Mucosa of stomach (tissue), 1 donor: ENCODE data around the gene SAP30L.

Experiments
- H3K27me3 ChIP-seq: one replicate; pipeline ENCODE4 v1.7.0; 2013; ENCODE audit warnings: mild to moderate bottlenecking, low read length; ENCODE audit not compliant: control insufficient read depth, insufficient read depth
- H3K36me3 ChIP-seq: one replicate; pipeline ENCODE4 v1.7.0; 2013; ENCODE audit warnings: low read length; ENCODE audit not compliant: control insufficient read depth, insufficient read depth
- H3K4me1 ChIP-seq: one replicate; pipeline ENCODE4 v1.7.0; 2013; ENCODE audit warnings: mild to moderate bottlenecking, low read length; ENCODE audit not compliant: control insufficient read depth, insufficient read depth
- H3K4me3 ChIP-seq: one replicate; pipeline ENCODE4 v1.7.0; 2013; ENCODE audit warnings: low read length
- H3K9ac ChIP-seq: one replicate; pipeline ENCODE4 v1.7.0; 2013; ENCODE audit warnings: mild to moderate bottlenecking, low read length, moderate library complexity
- H3K9me3 ChIP-seq: one replicate; pipeline ENCODE4 v1.7.0; 2013; ENCODE audit warnings: mild to moderate bottlenecking, low read length, moderate library complexity; ENCODE audit not compliant: control insufficient read depth
- donor health status: Pancreatic carcinoma.

SAP30L gene

DNA sequence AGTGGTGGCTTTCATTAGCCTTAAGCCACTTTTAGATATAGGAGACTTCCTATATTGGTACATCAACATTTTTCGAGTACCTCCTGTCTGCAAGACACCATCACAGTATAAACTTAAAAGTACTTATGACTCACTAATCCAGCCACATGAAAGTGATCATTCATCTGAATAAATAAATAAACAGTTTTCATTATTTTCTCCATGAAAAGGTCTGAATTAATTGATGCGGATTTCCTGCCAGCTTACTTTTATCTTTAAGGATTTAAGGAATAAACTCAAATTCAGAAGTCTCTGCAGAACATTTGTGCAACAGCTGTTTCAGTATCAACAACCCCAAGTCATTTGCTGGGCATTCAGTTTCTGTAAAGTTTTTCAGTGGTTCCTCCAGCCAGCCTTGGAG, 4.0 kb downstream of the SAP30L start:
- Histone ChIP-seq H3K4me3 (no peak overlapping the region), H3K36me3 (no peaks in the 10 kb centered on the region), H3K9ac (no peak overlapping the region), H3K27me3 (no peaks in the 10 kb centered on the region), H3K4me1 (peaks cover 19% of the 10 kb centered on the region), H3K9me3 (no peaks in the 10 kb centered on the region)

DNA sequence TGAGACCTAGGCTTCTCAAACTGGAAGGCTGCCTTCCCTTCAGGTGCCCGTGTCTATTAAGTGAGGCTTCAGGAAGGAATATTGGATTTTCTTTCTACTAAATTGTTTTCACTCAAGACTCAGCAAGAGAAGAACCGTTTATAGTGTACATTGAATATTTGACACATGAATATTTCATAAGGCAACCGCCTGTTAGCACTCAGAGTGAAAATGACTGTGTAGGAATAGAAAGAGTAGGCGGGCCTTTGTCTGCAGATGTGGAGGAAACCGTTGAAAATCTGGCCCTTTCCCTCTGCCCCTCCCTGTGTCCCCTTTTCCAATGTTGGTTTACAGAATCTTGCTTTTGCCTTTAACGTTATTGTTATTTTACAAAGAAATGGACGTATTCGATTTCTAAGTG, 6.2 kb downstream of the SAP30L start:
- no peaks in the 10 kb centered on the region for H3K9me3 ChIP-seq
- H3K4me1 ChIP-seq = peaks cover 16% of the 10 kb centered on the region
- no peak overlapping the region for H3K9ac ChIP-seq
- no peak overlapping the region for H3K4me3 ChIP-seq
- H3K27me3 ChIP-seq = no peaks in the 10 kb centered on the region
- no peaks in the 10 kb centered on the region for H3K36me3 ChIP-seq

DNA sequence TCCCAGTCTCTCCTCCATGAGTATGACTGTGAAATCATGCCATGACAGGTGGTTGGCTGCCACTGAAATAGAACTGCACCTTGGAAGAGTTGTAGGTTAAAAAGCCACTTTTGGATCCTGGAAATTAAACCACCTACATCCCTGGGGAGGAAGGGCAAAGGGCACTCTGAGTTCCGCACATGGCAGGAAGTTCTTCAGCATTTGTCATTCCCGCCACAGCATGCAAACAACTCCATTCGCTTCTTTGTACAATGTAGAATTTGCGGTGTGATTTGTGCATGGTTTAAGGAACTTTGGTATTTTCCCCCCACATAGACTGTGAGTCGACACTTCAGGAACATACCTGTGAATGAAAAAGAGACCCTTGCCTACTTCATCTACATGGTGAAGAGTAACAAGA, 9.8 kb downstream of the SAP30L start:
- no peaks in the 10 kb centered on the region for H3K36me3 ChIP-seq
- H3K27me3 ChIP-seq = no peaks in the 10 kb centered on the region
- H3K9ac ChIP-seq = no peak overlapping the region
- H3K4me3 ChIP-seq = no peak overlapping the region
- H3K9me3 ChIP-seq = no peaks in the 10 kb centered on the region
- H3K4me1 ChIP-seq = no peaks in the 10 kb centered on the region

DNA sequence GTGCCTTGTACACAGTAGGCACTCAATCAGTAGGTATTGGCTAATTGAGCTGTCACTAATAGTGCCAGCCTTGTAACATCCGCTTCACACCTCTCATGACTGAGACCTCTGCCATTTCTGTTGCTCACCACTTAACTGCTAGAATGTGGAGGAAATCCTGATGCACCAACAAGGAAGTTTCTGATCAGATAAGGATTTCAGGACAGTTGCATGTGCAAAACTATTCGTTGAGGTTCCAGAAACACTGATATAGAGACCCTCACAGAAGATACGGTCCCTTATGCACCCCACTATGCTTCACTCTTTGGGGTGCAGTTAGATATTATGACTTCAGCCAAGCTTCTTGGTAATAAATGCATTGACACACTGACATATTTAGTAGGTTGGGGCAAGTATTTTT, 10.7 kb downstream of the SAP30L start:
- H3K36me3 ChIP-seq = no peaks in the 10 kb centered on the region

DNA sequence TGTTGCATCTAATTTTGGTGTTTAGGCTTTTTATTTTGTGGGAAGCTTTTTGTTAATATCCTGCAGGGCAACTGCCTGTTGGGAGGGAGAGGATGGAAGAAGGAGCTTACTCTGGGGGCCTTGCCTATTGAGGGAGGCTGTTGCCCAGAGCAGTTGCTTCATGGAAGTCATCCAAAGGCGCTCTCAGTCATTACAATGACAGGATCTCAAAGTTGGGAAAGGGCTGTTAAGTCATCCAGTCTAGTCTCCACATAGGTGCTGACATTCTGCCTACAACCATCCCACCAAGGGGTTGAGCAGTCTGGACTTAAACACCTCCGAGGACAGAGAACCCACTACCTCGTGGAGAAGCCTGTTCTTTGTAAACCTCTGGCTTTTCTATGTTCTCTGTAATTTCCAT, 13.2 kb downstream of the SAP30L start:
- Histone ChIP-seq H3K4me1 (no peaks in the 10 kb centered on the region), H3K36me3 (no peaks in the 10 kb centered on the region), H3K4me3 (no peak overlapping the region), H3K9ac (no peak overlapping the region), H3K27me3 (no peaks in the 10 kb centered on the region), H3K9me3 (no peaks in the 10 kb centered on the region)

More for the DNA sequence above, 10.7 kb downstream of the SAP30L start:
- Histone ChIP-seq H3K9ac (no peak overlapping the region), H3K9me3 (no peaks in the 10 kb centered on the region), H3K4me3 (no peak overlapping the region), H3K4me1 (no peaks in the 10 kb centered on the region), H3K27me3 (no peaks in the 10 kb centered on the region)

DNA sequence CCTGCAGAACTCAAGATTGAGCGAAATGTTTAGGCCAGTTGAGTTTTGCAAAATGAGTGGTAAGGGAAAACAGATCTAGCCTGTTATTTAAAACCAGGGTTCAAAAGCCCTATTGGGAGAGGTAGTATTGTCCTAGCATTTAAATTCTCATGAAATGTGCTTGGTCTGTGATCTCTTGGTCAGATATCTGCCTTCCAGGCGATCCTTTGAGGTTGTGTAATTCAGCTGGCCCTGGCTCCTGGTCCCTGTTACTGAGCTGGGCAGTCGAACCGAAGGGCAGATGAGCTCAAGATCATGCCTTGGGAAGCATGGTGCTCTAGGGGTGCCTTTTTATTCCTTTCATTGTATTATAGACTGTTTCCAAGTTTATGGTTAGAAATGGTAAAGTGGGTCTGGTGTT, 14.4 kb downstream of the SAP30L start:
- H3K4me3 ChIP-seq = no peak overlapping the region
- no peaks in the 10 kb centered on the region for H3K9me3 ChIP-seq
- H3K27me3 ChIP-seq = no peaks in the 10 kb centered on the region
- no peaks in the 10 kb centered on the region for H3K36me3 ChIP-seq
- H3K9ac ChIP-seq = no peak overlapping the region
- H3K4me1 ChIP-seq = no peaks in the 10 kb centered on the region

DNA sequence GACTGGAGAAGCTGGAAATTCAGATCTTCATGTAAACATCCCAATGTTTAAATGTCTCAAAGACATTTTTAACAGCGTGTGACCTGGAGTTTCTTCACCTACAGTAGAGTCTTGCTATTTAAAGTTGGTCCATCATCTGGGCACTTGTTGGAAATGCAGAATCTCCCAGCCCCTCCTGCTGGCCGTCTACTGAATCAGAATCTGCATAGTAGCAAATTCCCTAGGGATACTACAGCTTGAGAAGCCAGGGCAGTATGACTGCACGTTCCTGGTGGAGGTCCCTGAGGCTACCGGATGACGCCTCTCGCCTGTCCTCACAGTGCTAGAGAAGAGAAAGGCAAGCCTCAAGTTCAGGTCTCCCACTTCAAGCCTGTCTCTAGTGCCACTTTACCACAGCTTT, 15.7 kb downstream of the SAP30L start:
- Histone ChIP-seq H3K4me3 (no peak overlapping the region), H3K27me3 (peaks cover 2% of the 10 kb centered on the region), H3K9me3 (no peaks in the 10 kb centered on the region), H3K36me3 (no peaks in the 10 kb centered on the region), H3K4me1 (no peaks in the 10 kb centered on the region), H3K9ac (no peak overlapping the region)

DNA sequence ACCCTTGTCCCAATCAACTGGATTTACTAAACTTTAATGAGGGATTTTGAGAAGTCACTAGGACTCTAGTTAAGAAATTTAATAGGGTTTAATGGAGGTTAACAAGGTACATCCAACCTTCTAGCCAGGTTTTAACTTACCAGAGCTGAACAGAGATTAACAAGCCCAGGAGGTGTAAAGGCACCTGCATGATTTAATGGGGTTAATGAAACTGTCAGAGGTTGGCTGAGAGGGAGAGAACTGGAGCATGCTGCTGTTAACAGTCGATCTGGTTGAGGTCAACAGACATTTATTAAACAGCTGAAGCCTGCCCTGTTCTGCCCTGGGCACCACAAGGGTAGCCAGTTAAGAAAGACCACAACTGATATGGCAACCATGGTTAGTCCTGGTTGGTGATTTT, 18.6 kb downstream of the SAP30L start:
- Histone ChIP-seq H3K9ac (no peak overlapping the region), H3K9me3 (no peaks in the 10 kb centered on the region), H3K4me3 (no peak overlapping the region), H3K4me1 (no peaks in the 10 kb centered on the region), H3K36me3 (no peaks in the 10 kb centered on the region), H3K27me3 (peaks cover 19% of the 10 kb centered on the region)

DNA sequence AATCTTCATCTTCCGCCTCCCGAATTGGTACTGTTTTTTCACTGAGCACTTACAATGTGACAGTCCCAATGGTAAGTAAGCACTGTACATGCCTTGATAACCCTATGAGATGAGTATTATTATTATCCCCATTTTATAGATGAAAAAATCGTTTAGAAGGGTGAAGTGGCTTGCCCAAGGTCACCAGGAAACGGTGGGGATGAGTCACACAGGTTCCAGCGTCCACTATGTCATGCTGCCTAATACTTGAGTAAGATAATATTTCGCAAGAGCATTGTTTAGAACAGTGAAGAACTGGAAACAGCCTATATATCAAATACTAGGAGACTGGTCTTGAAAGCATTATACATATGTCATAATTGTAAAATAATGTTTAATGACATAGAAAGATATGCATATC, 19.4 kb downstream of the SAP30L start:
- Histone ChIP-seq H3K9ac (no peak overlapping the region), H3K9me3 (no peaks in the 10 kb centered on the region), H3K4me3 (no peak overlapping the region), H3K4me1 (no peaks in the 10 kb centered on the region), H3K36me3 (no peaks in the 10 kb centered on the region), H3K27me3 (peaks cover 20% of the 10 kb centered on the region)

DNA sequence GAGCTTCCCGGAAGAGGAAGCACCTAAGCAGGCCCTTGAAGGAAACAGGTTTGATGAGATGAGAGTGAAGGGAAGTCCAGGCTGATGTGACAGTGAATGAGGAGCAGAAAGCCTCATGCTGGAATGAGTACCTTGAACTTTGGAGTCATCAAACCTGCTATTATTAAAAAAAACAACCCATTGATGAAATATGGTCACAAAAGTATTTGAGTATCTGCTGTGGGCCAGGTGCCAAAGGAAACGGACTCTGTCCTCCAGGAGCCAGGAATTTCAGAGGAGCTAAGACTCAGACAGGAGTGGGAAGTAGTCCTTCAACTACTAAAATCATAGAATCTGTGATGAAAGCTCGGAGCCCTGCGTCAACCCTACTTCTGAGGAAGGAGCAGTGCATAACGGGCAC, 20.4 kb downstream of the SAP30L start:
- H3K9me3 ChIP-seq = no peaks in the 10 kb centered on the region
- peaks cover 29% of the 10 kb centered on the region for H3K27me3 ChIP-seq
- no peaks in the 10 kb centered on the region for H3K36me3 ChIP-seq
- no peaks in the 10 kb centered on the region for H3K4me1 ChIP-seq
- no peak overlapping the region for H3K9ac ChIP-seq
- no peak overlapping the region for H3K4me3 ChIP-seq

DNA sequence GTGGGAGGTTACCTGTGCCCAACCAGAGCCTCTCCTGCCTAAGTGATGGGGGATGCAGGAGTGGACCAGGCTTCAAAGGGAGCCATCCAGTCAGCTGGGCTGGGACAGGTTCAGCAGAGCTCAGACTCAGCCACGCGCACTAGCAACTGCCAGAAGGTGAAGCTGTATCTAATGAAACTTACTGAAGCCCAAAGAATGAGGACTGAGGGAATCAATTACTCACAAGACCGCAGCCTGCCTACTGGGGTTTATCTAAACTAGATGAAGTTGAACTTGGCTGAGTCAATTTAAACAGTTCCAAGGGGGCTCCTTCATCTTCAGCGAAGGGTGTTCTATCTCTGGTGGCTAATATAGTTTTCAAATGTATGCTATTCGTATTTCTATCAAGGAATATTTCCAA, 20.9 kb downstream of the SAP30L start:
- Histone ChIP-seq H3K9me3 (no peaks in the 10 kb centered on the region), H3K4me3 (no peak overlapping the region), H3K27me3 (peaks cover 34% of the 10 kb centered on the region), H3K4me1 (no peaks in the 10 kb centered on the region), H3K36me3 (no peaks in the 10 kb centered on the region), H3K9ac (no peak overlapping the region)

DNA sequence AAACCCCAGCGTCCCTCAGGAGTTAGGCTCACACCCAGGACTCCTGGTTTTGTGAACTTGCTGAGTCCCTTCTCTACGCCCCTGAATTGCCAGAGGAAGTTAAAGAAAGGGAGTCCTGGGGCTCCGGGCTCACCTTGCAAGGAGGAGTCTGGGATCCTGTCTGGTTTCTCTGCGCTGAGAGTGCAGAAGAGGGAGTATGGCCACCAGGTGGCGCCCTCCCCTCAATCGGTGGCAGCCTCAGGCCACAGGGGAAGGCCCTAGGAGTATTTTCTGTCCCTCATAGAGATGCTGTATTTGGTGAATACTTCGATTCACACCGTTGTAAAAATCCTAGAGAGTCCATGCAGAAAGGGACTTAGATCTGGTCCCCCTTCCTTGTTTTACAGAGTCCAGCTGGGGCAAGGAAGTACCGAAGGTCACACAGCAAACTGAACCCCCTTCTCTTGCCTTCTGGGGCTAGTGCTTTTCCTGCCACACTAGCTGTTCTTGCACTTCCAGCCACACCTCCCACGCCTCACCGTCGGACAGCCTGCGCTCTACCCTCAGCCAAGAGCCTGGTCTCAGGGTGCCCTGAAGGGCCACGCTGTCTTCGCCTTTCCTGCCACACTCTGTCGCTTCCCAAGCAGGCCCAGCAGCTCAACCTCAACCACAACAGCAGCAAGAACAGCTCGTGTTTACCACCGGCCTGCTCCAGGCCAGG, 22.0 kb downstream of the SAP30L start:
- H3K27me3 ChIP-seq = peaks cover 43% of the 10 kb centered on the region
- H3K4me3 ChIP-seq = no peak overlapping the region
- H3K9ac ChIP-seq = no peak overlapping the region
- H3K36me3 ChIP-seq = no peaks in the 10 kb centered on the region
- H3K9me3 ChIP-seq = no peaks in the 10 kb centered on the region
- no peaks in the 10 kb centered on the region for H3K4me1 ChIP-seq

DNA sequence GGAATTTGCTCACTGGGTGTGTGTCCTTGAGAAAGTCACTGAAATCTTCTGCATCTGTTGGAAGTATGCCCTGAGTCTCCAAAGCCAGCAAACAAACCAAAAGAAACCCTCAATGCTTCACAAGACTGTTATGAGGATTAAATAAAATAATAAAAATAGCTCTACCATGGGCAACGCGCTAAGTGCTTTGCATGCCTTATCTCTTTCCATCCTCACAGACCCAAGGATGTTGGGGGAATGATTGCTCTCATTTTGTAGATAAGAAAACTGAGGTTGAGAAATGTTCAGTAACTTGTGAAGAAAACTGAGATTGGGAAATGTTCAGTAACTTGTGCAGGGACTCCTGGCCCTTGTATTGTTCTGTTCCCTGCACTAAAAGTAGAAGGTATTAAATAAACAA, 24.3 kb downstream of the SAP30L start:
- Histone ChIP-seq H3K9me3 (no peaks in the 10 kb centered on the region), H3K9ac (no peak overlapping the region), H3K36me3 (no peaks in the 10 kb centered on the region), H3K27me3 (peaks cover 66% of the 10 kb centered on the region), H3K4me1 (peaks cover 12% of the 10 kb centered on the region), H3K4me3 (no peak overlapping the region)
